Stimulated activated CD4-positive, alpha-beta T cell treated with anti-CD3 and anti-CD28 coated beads, Interleukin-1b, Interleukin-23, amount 100 ng/mL, for 4 hours (primary cell): ENCODE data around the gene SLC5A6.

Source experiments
- DNase-seq, 2 donors: peaks; one replicate each; pipeline ENCODE4 v3.0.0-alpha.2; 2020; ENCODE audit warnings: low read depth in 2 of 2

Gene SLC5A6

DNA sequence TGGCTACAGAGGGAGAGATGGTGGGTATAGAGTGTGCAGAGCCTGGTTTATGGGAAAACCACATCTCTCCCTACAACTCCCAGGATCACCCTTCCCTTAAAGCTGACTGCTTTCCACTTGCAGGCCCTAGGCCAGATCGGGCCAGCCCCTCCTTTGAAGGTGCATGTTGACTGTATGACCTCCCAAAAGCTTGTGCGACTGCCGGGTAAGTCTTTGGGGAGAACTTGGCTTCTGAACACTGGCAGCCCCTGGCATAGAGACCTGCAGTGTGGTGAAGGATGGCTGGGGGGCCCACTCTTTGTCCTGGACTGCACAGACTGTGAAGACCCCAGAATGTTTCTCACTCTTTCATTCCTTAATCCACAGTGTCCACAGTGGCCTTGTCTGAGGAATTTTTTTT is 24.6 kb upstream of the SLC5A6 start:
- DNase-seq, result no peak

DNA sequence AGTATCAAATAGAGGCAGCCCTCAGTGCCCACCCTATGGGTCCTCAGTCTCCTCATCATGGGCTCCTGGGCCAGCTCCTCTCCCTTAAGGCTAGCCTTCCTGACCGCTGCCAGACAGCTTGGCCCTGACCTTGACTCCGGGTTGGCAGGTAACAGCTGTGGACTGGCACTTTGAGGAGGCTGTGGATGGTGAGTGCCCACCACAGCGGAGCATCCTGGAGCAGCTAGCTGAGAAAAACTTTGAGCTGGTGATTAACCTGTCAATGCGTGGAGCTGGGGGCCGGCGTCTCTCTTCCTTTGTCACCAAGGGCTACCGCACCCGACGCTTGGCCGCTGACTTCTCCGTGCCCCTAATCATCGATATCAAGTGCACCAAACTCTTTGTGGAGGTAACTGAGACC is 24.1 kb upstream of the SLC5A6 start:
- DNase-seq, result no peak

DNA sequence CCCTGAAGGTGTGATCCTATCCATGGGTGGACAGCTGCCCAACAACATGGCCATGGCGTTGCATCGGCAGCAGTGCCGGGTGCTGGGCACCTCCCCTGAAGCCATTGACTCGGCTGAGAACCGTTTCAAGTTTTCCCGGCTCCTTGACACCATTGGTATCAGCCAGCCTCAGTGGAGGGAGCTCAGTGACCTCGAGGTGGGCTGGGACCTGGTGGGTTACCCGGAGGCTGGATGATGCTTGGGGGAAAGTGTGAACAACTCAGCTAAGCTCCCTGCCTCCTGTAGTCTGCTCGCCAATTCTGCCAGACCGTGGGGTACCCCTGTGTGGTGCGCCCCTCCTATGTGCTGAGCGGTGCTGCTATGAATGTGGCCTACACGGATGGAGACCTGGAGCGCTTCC is 21.3 kb upstream of the SLC5A6 start:
- no peak for DNase-seq

DNA sequence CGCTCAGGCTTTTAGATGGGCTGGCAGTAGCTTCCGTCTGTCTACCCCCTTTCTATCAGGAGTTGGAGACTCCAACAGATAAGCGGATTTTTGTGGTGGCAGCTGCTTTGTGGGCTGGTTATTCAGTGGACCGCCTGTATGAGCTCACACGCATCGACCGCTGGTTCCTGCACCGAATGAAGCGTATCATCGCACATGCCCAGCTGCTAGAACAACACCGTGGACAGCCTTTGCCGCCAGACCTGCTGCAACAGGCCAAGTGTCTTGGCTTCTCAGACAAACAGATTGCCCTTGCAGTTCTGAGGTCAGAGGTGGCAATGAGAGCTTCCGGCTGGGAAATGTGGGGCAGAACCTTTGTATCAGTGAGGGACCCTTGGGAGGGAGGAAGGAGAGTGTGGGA is 19.9 kb upstream of the SLC5A6 start:
- DNase-seq, result no peak

DNA sequence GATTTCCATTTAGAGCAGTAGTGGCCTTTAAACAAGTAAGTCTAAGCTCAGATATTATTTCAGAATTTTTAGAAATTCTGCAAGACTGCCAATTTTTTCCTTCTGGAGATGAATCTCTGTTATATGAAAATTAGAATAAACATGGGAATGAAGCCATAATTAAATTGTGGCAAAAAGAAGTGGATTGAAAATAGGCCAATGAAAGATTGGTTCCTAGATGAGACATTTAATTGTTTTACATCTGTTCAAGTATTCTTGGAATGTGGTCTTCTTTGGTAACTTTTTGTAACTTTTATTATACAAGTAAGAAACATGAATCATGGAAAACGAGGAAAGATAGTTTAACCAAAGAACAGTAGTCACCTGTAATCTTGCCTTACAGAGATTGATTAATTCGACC is 15.4 kb upstream of the SLC5A6 start:
- no peak for DNase-seq

DNA sequence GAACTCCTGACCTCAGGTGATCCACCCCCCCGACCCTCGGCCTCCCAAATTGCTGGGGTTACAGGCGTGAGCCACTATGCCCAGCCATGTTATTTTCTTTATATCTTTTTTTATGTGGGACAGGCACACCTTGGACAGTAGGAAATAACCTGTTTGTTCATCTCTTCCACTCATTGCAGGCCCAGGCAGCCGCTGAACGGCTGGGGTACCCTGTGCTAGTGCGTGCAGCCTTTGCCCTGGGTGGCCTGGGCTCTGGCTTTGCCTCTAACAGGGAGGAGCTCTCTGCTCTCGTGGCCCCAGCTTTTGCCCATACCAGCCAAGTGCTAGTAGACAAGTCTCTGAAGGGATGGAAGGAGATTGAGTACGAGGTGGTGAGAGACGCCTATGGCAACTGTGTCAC is 13.5 kb upstream of the SLC5A6 start:
- DNase-seq, result no peak

DNA sequence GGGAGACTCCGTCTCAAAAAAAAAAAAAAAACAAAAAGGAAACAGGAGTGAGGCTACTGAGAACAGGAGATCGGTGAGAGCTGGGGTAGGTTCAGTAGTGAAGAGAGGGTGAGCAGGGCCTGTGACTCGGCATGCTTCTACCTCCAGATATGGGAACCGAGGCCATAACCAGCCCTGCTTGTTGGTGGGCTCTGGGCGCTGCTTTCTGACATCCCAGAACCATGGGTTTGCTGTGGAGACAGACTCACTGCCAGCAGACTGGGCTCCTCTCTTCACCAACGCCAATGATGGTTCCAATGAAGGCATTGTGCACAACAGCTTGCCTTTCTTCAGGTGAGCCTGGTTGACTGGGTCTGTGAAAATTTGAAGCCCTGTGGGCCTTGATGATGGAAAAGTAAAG is 11.3 kb upstream of the SLC5A6 start:
- DNase-seq, result no peak

DNA sequence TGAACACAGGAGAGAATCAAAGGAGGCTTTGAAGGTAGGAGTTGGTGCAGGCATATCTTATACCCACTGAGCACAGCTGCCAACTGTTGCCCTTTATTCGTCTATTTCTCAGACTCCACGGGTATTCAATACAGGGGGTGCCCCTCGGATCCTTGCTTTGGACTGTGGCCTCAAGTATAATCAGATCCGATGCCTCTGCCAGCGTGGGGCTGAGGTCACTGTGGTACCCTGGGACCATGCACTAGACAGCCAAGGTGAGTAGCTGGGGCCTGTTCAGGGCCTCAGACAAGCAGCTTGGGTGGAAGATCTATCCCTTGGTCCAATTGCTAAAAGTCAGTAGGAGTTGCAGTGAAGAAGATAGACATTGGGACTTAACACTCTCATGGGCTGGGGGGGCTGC is 10.3 kb upstream of the SLC5A6 start:
- no peak for DNase-seq

DNA sequence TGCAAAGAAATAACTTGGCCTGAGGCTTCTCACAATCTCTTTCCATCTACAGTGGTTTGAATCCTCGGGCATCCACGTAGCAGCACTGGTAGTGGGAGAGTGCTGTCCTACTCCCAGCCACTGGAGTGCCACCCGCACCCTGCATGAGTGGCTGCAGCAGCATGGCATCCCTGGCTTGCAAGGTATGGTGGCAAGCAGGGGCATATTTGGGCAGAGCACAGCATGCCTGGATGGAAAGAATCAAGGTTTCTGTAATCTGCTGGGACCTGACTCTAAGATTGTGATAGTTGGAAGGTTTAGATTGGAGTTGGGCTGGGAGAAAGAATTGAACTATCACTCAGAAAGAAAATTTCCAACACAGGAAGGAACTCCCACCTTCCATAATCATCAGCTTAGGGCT is 9.1 kb upstream of the SLC5A6 start:
- DNase-seq, result no peak

DNA sequence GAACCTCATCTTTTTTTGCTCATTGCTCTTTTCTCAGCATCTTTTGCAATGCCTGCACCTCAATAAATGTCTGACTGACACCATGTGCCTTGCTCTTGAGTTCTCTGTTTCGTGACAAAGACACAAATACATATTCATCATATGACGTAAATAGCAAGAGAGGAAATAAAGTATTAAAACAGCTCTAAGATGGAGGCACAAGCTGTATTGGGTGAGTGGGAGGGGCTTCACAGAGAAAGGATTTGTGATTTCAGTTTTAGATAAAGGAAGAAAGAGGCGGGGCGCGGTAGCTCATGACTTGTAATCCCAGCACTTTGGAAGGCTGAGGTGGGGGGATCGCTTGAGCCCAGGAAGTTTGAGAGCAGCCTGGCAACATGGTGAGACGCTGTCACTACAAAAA is 8.0 kb upstream of the SLC5A6 start:
- DNase-seq, result no peak

DNA sequence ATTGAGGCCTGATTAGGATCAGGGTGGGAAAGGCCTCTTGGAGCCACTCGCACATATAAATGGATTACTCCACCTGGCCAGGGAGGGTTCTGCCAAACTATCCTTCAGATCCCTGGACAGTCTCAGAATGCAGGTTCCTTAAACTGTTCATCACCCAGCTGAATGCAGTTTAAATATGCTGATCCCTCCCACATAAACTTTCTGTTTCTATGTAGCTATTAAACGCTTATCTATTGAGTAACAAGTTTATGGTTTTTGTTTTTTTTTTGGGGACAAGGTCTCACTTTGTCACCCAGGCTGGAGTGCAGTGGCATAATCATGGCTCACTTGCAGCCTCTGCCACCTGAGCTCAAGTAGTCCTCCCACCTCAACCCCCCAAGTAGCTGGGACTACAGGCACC is 7.0 kb upstream of the SLC5A6 start:
- no peak for DNase-seq

DNA sequence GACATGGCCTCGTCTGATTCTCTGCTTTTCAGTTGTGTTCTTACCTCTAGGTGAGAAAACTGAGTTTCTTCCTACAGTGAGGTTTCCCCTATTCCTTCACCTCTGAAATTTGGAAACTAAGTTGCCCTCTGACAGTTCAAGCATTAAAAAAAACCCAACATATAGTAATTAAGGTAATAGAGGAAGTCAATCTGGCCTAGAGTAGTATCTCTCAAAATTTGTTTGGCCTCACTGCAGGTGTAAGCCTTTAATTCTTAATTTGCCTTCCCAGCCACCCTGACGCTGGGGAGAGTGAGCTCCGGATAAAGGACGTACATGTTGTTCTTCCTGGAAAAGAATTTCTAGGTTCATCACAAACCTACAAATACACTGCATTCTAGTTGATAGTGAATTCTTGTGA is 6.5 kb upstream of the SLC5A6 start:
- no peak for DNase-seq

DNA sequence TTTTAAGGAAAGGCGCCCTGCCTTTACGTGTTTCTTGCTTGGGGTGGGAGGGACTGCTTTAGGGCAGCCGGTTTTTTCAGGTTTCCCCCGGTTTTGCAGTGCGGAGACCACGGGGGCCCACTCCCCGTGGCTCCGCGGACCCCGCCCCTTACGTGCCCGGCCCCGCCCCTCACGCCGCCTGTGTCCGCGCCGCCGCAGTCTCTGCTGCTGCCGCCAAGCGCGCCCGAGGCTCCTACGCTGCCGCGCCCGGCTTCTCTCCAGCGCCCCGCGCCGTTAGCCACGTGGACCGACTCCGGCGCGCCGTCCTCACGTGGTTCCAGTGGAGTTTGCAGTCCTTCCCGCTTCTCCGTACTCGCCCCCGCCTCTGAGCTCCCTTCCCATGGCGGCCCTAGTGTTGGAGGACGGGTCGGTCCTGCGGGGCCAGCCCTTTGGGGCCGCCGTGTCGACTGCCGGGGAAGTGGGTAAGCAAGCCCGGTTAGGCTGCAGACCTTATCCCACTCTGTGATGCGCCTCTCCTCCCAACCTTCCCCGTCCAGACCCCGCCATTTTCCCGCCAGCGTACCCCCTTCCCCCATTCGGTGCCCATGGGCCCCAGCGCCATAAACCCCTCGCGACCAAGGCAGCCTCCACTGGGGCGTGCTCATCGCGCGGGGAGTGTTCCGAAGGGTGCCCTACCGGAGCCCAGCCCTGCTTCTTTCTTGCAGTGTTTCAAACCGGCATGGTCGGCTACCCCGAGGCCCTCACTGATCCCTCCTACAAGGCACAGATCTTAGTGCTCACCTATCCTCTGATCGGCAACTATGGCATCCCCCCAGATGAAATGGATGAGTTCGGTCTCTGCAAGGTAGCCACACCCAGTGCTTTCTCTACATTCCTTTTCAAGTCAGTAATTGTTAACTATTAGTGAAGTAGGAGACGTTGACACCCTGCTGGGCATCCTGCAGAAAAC is 5.4 kb upstream of the SLC5A6 start, which contains the start of gene CAD:
CAD (plus strand) TSS at position 197 of the 949 bp plus-strand sequence; CDS start at position 380, 183 bp downstream.
- DNase-seq, result peak; percentile 84 to 94

DNA sequence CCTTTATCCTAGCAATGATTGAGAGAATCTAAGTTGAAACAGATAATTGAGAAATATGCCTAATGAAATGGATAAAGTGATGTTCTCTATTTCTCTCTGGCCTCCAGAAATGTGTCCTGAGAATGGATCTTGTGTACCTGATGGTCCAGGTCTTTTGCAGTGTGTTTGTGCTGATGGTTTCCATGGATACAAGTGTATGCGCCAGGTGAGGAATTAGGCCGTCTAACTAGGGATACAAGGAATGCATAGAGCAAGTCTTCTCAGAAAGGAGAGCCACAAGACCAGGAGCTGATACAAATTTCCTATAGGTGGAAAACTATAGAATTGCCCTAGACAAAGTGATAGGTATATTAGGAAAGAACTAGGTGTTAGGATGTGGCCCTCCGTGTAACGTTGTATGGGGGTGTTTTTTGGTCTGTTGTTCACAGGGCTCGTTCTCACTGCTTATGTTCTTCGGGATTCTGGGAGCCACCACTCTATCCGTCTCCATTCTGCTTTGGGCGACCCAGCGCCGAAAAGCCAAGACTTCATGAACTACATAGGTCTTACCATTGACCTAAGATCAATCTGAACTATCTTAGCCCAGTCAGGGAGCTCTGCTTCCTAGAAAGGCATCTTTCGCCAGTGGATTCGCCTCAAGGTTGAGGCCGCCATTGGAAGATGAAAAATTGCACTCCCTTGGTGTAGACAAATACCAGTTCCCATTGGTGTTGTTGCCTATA is 4.5 kb upstream of the SLC5A6 start:
- DNase-seq, result no peak

DNA sequence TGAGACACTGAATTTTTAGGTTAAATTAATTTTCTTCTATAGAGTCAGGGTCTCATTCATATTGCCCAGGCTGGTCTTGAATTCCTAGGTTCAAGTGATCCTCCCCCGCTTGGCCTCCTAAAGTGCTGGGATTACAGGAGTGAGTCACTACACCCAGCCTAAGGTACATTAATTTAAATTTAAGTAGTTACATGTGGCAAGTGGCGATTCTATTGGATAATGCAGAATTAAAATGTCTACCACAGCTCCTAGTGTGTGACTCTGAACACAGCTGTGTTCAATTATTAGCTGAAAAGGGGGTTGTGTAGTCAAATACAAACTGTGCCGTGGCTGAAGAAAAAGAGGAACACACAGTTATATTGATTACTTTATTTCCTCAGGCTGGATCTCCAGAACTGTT is 2.9 kb upstream of the SLC5A6 start:
- no peak for DNase-seq

DNA sequence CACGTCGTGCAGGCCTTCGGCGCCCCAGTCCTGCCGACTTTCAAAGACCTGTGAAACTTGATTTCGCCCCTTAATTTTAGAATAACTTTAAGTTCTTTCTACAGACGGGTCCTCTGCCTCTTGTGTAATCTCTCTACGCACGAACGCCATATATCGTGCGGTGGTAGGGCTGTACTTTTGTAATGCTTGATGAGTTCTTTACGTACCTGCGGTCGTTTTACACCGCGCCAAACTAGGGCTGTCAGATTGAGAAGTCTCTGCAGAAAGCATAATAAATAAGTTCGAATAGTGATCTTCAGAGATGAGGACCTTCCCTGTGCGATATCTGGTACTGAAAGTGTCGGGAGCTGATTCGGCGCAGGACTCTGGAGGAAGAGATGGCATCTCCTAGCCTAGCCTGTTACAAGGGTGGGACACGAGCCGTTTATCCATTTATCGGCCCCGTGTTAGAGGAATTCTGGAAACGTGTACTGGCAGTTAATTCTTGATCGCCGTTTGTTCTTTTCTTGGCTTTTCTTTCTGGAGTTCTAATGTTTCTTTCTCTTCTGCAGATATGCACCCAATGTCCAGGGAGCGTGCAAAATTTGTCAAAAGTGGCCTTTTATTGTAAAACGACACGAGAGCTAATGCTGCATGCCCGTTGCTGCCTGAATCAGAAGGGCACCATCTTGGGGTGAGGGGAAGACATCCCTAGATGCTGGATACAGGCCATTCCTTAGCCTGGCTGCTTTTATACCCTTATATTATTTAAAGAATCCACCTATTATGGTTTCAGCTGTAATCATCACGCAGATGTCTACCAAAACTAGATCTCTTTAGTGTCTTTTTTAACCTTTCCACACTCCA is 781 bp upstream of the SLC5A6 start:
- DNase-seq, result peak in 1 of 2 donors; percentile 22

DNA sequence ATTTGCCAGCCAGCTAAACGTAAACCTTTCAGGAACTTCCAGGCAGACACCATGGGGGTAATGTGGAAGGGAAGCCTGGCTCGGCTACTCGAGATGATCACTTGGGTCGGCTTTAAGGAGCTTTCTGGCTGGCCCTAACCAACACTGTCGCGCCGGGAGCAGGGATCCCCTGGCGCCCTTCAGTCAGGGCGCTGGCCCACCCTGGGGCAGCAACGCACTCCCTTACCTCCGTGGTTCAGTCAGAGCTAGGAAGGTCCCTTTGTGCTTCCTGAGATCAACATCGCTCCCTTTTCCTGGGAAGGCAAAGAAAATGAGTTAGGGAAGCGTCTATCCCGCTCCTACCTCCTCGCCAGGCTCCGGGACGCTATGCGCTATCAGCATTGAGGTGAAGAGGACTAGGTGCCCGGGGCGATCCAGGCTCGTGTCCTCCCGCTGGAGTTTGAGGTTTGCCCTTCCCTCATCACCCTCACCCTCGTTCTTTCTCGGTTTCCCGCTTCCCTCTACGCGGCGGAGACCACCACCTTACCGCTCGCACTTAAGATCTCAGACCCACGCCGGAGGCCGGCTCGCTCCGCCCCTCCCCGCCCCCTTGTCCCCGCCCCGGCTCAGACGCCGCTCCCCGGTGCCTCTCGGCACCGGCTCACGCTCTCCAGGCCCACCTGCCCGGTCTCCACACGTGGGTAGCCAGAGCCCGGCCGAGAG is 676 bp downstream of the SLC5A6 start:
- DNase-seq, result peak in 1 of 2 donors; percentile 74

DNA sequence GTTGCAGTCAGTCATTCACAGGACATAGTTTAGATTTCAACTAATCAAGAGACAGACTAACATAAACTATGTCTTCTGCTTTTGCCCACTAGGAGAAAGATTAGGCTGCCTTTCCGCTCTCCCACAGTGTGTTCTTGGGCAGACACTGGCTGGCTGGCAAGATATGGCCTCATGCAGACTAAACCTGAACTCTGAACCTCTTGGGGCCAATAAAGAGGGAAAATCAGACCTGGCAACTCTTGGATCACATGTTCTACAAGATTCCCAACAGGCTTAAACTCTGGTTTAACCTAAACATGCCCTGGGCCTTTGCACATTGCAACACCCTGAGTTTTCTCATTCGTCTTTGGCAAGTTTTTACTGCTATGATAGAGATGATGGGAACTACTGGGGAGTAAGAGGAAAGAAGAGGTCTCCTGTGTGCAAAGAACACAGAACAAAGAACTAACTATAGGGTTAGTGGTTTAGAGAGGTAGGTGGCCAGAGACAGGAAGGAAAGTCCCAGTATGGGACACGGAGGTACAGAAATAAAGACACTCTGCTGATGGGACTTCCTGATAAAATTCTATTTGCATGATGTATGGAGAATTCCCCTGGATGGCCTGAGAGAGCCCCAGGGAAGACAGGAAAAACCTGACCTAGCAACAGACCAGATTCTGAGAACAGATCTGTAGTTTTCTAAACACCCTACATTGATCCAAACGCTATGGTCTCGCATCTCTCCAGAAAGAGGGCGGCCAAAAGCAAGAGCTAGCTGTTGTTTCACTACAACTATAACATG is 2.3 kb downstream of the SLC5A6 start:
- no peak for DNase-seq

DNA sequence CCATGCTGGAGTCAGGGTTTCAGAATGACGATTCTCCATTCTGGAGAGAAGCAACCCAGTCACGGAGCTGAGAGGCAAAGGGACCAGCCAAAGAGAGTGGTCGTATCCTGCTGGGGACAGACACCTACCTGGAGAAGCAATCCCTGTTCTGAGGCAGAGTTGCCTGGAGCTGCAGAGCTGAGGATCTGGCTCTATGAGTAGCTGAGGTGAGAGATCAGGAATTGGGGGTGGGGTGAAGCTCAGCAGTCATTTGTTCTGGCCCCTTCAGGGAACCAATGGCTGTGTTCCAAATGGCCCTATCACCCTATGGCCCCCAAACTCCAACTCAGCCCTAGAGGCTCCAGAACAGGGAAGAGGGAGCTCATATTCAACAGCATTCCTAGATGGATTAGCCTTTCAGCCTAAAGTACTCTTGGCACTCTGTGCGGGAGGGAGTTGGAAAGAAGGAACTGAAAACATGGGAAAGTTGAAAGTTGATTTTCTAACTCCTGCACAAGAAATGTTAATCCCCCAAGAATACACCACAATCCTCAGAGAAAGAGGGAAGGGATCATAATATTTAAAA is 3.5 kb downstream of the SLC5A6 start:
- no peak for DNase-seq

DNA sequence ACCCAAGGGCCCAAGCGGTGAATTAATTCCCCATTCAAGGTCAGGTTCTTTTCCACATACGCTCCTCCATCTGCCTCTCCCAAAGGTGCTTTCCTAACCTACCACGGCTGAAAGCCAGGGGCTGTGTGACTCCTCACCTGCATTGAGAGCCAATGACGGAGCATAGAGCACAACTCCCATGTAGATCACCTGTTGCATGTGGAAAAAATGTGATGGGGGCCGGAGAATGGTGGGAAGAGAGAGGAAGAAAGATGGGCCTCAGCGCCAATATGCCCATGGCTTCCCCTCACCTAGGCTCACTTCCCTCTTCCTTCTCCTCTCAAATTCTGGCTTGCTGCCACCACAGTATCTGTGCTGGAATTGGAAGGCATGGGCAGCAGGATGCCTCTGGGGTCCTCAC is 5.7 kb downstream of the SLC5A6 start:
- DNase-seq, result no peak
